ENCODE measurements around the gene E2F3. TPM values are rescaled to one million over a fixed set of nuclear protein-coding genes. Genes with fewer than 3 reads are reported as not detected.

E2F3 gene
- total RNA-seq, 4 donors from 2014 or later: 2.2 to 16.3 (median 5.6) TPM

DNA sequence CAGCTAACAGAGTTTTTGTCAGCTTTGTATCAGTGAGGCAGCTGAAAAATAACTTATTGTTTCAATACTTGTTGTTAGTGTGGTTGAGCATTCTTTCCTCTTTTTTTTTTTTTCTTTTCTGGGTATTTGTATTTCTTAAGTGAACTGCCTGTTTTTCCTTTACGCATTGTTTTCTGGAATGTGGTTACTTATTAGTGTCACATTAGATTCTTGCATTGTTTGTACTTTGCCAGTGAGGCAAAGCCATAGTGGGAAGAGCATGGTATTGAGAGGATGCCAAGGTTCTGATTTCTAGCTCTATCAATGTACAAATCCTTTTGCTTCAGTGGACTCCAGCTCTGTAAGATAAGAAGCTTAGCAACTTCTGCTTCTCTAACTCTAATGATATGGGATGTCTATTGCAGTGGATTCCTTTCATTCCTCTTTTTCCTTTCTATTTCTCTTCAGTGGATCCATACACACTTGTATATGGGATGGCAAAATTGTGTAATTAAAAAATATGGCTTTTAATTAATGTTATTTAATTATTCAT lies 136.5 kb downstream of the E2F3 start:
- peaks cover 6 to 28% (median 13%) of the 10 kb centered on the region in 4 donors for H3K4me1 ChIP-seq
- no peaks in the 10 kb centered on the region for H3K9me3 ChIP-seq
- no peak overlapping the region for H3K4me3 ChIP-seq
- no peak overlapping the region for H3K27ac ChIP-seq
- H3K36me3 ChIP-seq: no peaks in the 10 kb centered on the region
- WGBS, 2 donors (ENCODE audit: low coverage in 1 of 2): 56 to 100% methylated on average over 1 of the region's 1 CpG
- TF ChIP-seq POLR2AphosphoS5 (IDR thresholded peaks at IDR 0.05): no peak
- no peak for TF ChIP-seq EP300 (IDR thresholded peaks at IDR 0.05; ENCODE audit: low read depth)
- TF ChIP-seq POLR2A (IDR thresholded peaks at IDR 0.05): no peak
- TF ChIP-seq, protein P1, sequence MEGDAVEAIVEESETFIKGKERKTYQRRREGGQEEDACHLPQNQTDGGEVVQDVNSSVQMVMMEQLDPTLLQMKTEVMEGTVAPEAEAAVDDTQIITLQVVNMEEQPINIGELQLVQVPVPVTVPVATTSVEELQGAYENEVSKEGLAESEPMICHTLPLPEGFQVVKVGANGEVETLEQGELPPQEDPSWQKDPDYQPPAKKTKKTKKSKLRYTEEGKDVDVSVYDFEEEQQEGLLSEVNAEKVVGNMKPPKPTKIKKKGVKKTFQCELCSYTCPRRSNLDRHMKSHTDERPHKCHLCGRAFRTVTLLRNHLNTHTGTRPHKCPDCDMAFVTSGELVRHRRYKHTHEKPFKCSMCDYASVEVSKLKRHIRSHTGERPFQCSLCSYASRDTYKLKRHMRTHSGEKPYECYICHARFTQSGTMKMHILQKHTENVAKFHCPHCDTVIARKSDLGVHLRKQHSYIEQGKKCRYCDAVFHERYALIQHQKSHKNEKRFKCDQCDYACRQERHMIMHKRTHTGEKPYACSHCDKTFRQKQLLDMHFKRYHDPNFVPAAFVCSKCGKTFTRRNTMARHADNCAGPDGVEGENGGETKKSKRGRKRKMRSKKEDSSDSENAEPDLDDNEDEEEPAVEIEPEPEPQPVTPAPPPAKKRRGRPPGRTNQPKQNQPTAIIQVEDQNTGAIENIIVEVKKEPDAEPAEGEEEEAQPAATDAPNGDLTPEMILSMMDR (IDR thresholded peaks at IDR 0.05): no peak
- intact Hi-C loops (cut with DNase I; ENCODE audit: low total_unique reads): no loop called here
- in situ Hi-C loops (cut with MboI; ENCODE audit: low pct_ligation_motif_present in 1 of 4, low pct_unique_long_range_greater_than_20kb in 1 of 4, low sequenced_read_pairs in 3 of 4): loop anchor here in 2 of 4 donors (10.0 to 25.0 kb wide), 3 partner anchors 123 to 451 kb away; no protein-coding TSS in a partner anchor
- H3K27me3 ChIP-seq: no peaks in the 10 kb centered on the region
- DNase-seq: no peak

- in situ Hi-C loops (cut with MboI; ENCODE audit: low pct_ligation_motif_present in 1 of 4, low pct_unique_long_range_greater_than_20kb in 1 of 4, low sequenced_read_pairs in 3 of 4): loop anchor here in 2 of 4 donors (10.0 to 25.0 kb wide), 3 partner anchors 124 to 452 kb away; no protein-coding TSS in a partner anchor
- WGBS, 2 donors (ENCODE audit: low coverage in 1 of 2): 91 to 94% methylated on average over 4 of the region's 4 CpGs
These were observed 137.2 kb downstream of the E2F3 start for GRCh38 chr6:20538907-20539306.

GRCh38 chr6:20539387-20539786 lies 137.7 kb downstream of the E2F3 start:
- no peaks in the 10 kb centered on the region for H3K36me3 ChIP-seq
- no peaks in the 10 kb centered on the region for H3K9me3 ChIP-seq
- no peak for DNase-seq
- H3K27me3 ChIP-seq: no peaks in the 10 kb centered on the region
- WGBS, 2 donors (ENCODE audit: low coverage in 1 of 2): 80 to 96% methylated on average over 1 to 2 of the region's 2 CpGs
- in situ Hi-C loops (cut with MboI; ENCODE audit: low pct_ligation_motif_present in 1 of 4, low pct_unique_long_range_greater_than_20kb in 1 of 4, low sequenced_read_pairs in 3 of 4): loop anchor here in 2 of 4 donors (10.0 to 25.0 kb wide), 3 partner anchors 125 to 452 kb away; no protein-coding TSS in a partner anchor
- intact Hi-C loops (cut with DNase I; ENCODE audit: low total_unique reads): no loop called here
- no peak for TF ChIP-seq POLR2AphosphoS5 (IDR thresholded peaks at IDR 0.05)
- no peak overlapping the region for H3K4me3 ChIP-seq
- no peak overlapping the region for H3K27ac ChIP-seq
- H3K4me1 ChIP-seq: peaks cover 6 to 27% (median 14%) of the 10 kb centered on the region in 4 donors

More at GRCh38 chr6:20538907-20539306, 137.2 kb downstream of the E2F3 start:
- Histone ChIP-seq H3K9me3 (no peaks in the 10 kb centered on the region), H3K4me3 (no peak overlapping the region), H3K27me3 (no peaks in the 10 kb centered on the region), H3K27ac (no peak overlapping the region), H3K4me1 (peaks cover 6 to 29% (median 14%) of the 10 kb centered on the region in 4 donors), H3K36me3 (no peaks in the 10 kb centered on the region)
- DNase-seq: no peak
- intact Hi-C loops (cut with DNase I; ENCODE audit: low total_unique reads): no loop called here
- TF ChIP-seq, protein P1 (IDR thresholded peaks at IDR 0.05): no peak
- TF ChIP-seq POLR2AphosphoS5 (IDR thresholded peaks at IDR 0.05) (no peak), EP300 (IDR thresholded peaks at IDR 0.05; ENCODE audit: low read depth) (no peak), POLR2A (IDR thresholded peaks at IDR 0.05) (no peak)

- WGBS, 2 donors (ENCODE audit: low coverage in 1 of 2): 93% methylated on average over 5 of the region's 5 CpGs; no CpG with 5 or more reads in 1 of the 2 donors
- Histone ChIP-seq H3K4me1 (peaks cover 0 to 18% (median 9%) of the 10 kb centered on the region in 4 donors), H3K27me3 (no peaks in the 10 kb centered on the region), H3K36me3 (no peaks in the 10 kb centered on the region), H3K4me3 (no peak overlapping the region), H3K27ac (no peak overlapping the region), H3K9me3 (no peaks in the 10 kb centered on the region)
- in situ Hi-C loops (cut with MboI; ENCODE audit: low pct_ligation_motif_present in 1 of 4, low pct_unique_long_range_greater_than_20kb in 1 of 4, low sequenced_read_pairs in 3 of 4) (loop anchor here in 1 of 4 donors (25.0 kb wide), 1 partner anchor 453 kb away; no protein-coding TSS in a partner anchor), intact Hi-C loops (cut with DNase I; ENCODE audit: low total_unique reads) (no loop called here)
- no peak for DNase-seq
- TF ChIP-seq POLR2A (IDR thresholded peaks at IDR 0.05): no peak
- no peak for TF ChIP-seq POLR2AphosphoS5 (IDR thresholded peaks at IDR 0.05)
- TF ChIP-seq, protein P1 (IDR thresholded peaks at IDR 0.05): no peak
- no peak for TF ChIP-seq EP300 (IDR thresholded peaks at IDR 0.05; ENCODE audit: low read depth)
These were observed 139.0 kb downstream of the E2F3 start for GRCh38 chr6:20540683-20541082.

Data from transverse colon (tissue), 4 donors.